Body of pancreas (tissue), 4 donors: ENCODE measurements around the gene NUP93.

Experiments
- CTCF ChIP-seq, 7 experiments: fragments of 450-650 bp in 4 of 7; fragments of 200-600 bp in 3 of 7; sonication (generic) in 3 of 7; IDR thresholded peaks; one replicate each; pipeline ENCODE4 v1.5.1; 2016 to 2019; ENCODE audit warnings: antibody characterized with exemption in 7 of 7
- POLR2A ChIP-seq, 3 donors: fragments of 450-650 bp; IDR thresholded peaks; one replicate each; pipeline ENCODE4 v1.6.1; 2016; ENCODE audit warnings: antibody characterized with exemption in 3 of 3, mild to moderate bottlenecking in 2 of 3

GRCh38 chr16:56855201-56855600 is 125.3 kb downstream of the NUP93 start:
- TF ChIP-seq CTCF (IDR thresholded peaks at IDR 0.05) (no peak), POLR2A (IDR thresholded peaks at IDR 0.05) (no peak)
